22Rv1 (cell line): ENCODE data around the gene THRSP.
"Not testable (repeated sequence)": the region's sequence is repeated elsewhere in the genome, so short reads cannot be mapped to it uniquely, and the experiment has no call there.

ENCODE experiments used
- H3K27ac ChIP-seq: fragments of 450-650 bp; 2 replicates; pipeline ENCODE4 v1.5.1; 2017
- ZFX ChIP-seq: fragments of 450-650 bp; IDR thresholded peaks from 2 replicates; pipeline ENCODE4 v1.6.1; 2017; ENCODE audit warnings: antibody characterized with exemption, borderline replicate concordance
- TF ChIP-seq, protein P1 (sequence below): fragments of 450-650 bp; IDR thresholded peaks from 2 replicates; pipeline ENCODE4 v1.5.1; 2017; ENCODE audit warnings: mild to moderate bottlenecking

Gene THRSP

DNA sequence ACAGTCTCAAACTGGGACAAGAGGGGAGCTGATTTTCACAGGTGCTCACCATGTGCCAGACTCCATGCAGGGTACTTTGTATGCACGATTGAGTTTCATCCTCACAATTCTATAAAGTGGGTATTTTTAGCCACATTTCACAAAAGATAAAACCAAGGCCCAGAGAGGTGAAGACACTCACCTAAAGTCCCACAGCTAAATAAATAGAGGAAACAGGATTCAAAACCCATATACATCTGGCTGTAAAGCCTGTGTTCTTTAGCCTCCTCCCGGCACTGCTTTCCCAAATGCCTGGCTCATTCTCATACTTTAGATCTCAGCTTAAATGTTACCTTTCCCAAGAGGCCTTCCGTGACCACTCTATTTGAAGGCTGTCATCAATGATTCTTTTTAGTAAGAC is 27.3 kb upstream of the THRSP start:
- no peak overlapping the region for H3K27ac ChIP-seq

GRCh38 chr11:78037056-78037455 is 26.6 kb upstream of the THRSP start:
- no peak overlapping the region for H3K27ac ChIP-seq
- TF ChIP-seq ZFX, result no peak
- TF ChIP-seq, protein P1, sequence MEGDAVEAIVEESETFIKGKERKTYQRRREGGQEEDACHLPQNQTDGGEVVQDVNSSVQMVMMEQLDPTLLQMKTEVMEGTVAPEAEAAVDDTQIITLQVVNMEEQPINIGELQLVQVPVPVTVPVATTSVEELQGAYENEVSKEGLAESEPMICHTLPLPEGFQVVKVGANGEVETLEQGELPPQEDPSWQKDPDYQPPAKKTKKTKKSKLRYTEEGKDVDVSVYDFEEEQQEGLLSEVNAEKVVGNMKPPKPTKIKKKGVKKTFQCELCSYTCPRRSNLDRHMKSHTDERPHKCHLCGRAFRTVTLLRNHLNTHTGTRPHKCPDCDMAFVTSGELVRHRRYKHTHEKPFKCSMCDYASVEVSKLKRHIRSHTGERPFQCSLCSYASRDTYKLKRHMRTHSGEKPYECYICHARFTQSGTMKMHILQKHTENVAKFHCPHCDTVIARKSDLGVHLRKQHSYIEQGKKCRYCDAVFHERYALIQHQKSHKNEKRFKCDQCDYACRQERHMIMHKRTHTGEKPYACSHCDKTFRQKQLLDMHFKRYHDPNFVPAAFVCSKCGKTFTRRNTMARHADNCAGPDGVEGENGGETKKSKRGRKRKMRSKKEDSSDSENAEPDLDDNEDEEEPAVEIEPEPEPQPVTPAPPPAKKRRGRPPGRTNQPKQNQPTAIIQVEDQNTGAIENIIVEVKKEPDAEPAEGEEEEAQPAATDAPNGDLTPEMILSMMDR, result no peak

More for the DNA sequence above, 27.3 kb upstream of the THRSP start:
- TF ChIP-seq, protein P1, result no peak
- no peak for TF ChIP-seq ZFX

DNA sequence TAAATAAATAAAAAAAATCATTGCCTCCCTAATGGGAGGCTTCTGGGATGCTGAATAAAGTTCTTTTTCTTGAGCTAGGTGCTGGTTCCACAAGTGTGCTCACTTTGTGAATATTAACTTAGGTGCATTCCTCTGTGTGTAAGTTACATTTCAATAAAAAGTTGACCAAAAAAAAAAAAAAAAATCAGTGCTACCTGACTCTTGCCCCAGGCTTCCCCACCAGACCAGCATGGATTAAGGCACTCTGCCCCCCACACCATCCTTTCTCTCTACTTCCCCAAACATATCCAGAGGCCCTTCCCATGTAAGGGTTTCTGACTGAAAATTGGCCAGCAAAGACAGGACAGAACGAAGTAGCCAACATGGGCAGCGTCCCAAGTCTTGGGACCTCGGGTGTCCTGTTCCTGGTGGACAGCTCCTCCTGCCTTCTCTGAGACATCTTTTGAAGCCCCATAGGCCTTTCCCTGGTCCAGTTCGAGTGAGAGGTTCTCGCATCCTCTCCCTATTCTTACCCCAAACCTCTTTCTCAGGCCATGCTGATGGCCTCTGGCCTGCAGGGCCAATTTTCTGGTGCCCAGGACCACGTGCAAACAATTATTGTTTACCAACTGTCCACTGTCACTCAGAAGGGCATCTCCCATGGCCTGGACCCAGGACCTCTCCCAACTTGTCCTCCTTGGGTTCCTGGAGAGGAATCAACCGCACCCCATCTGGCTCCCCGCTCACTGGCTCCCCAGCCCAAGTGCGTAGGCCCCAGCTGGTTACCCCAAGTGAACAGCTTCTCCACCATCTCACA is 25.6 kb upstream of the THRSP start:
- TF ChIP-seq ZFX, result no peak
- H3K27ac ChIP-seq, result no peak overlapping the region

DNA sequence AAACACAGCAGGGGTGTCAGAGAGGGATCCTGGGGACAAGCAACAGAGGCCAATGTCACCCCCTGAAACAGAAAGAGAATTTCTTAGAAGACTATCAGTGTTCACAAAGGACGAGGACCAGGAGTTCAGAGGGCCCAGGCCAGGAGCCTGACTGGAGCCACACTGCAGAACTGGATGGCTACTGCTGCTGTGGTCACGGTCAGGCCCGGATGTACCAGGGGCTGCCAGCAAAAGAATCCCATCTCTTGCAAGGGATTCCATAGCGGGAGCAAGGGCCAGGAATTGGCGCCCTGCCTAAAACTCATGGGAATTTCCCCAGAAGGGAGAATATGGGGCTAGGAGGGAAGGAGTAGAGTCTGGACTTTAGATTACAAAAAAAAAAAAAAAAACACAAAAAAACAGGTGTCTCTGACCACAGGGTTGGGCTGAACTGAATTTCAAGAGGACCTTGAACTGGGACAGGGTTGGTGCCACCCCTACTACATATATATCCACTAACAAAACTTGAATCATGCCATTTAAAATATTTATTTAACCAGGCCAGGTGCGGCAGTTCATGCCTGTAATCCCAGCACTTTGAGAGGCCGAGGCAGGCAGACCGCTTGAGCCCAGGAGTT is 24.9 kb upstream of the THRSP start:
- H3K27ac ChIP-seq, result no peak overlapping the region
- TF ChIP-seq, protein P1, result no peak
- TF ChIP-seq ZFX, result no peak

- H3K27ac ChIP-seq, result no peak overlapping the region
- TF ChIP-seq ZFX, result no peak
- TF ChIP-seq, protein P1, result no peak
These were observed 24.2 kb upstream of the THRSP start for GRCh38 chr11:78039391-78039918.

- TF ChIP-seq, protein P1, result no peak
- TF ChIP-seq ZFX, result no peak
- H3K27ac ChIP-seq, result no peak overlapping the region
These were observed 23.6 kb upstream of the THRSP start for GRCh38 chr11:78039919-78040671.

- TF ChIP-seq ZFX, result no peak
- TF ChIP-seq, protein P1, result no peak
- no peak overlapping the region for H3K27ac ChIP-seq
These were observed 22.8 kb upstream of the THRSP start for GRCh38 chr11:78040691-78041379.

GRCh38 chr11:78041380-78041719 is 22.3 kb upstream of the THRSP start:
- not testable (repeated sequence) for H3K27ac ChIP-seq
